DMS114 treated with DMSO at 0.1 percent for 48 hours (cell line): Measurements from ENCODE around the gene ARHGAP24.

Experiments used
- DNase-seq: peaks from one replicate; lab custom pipeline; 2025; ENCODE audit not compliant: unreplicated experiment; lab: John Stamatoyannopoulos, UW

The ARHGAP24 gene

DNA sequence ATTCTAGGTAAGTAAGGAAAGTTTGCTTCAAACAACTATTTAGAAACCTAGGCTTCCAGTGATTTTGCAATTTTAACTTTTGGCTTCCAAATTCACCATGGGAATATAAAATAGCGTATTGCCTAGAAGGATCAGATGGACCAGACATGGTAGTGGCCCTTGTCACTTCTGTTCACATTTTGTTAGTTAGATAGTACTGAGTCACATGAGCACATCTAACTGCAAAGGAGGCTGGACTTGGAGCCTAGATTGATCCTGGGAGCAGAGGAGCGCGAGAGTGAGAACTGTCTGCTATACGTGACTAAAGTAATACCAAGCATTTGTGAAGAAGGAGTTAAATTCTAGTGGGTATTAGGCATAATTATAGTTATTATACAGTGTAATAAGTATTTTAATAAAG is 102.4 kb downstream of the ARHGAP24 start:
- DNase-seq: no peak

- DNase-seq: no peak
Measured at GRCh38 chr4:85579942-85580341, 105.0 kb downstream of the ARHGAP24 start.

DNA sequence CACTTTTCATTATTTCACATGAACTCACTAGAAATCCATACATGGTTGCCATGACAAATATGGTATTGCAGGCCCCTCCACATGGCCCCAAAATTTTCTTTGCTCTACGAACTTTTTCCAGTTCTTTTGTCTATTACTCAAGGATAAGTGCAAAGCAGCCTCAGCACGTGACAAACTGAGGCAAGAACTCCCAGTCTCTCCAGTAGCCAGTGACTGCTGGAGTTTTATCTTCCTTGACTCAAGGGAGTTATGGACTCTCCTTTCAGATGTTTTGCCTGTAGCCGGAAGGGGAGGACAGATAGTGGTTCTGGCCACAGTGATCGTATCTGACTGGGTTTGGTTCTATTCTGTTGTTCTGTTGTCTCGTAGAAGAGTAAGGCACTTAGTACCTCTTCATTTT is 105.5 kb downstream of the ARHGAP24 start:
- no peak for DNase-seq

GRCh38 chr4:85587952-85588351 is 113.0 kb downstream of the ARHGAP24 start:
- no peak for DNase-seq

DNA sequence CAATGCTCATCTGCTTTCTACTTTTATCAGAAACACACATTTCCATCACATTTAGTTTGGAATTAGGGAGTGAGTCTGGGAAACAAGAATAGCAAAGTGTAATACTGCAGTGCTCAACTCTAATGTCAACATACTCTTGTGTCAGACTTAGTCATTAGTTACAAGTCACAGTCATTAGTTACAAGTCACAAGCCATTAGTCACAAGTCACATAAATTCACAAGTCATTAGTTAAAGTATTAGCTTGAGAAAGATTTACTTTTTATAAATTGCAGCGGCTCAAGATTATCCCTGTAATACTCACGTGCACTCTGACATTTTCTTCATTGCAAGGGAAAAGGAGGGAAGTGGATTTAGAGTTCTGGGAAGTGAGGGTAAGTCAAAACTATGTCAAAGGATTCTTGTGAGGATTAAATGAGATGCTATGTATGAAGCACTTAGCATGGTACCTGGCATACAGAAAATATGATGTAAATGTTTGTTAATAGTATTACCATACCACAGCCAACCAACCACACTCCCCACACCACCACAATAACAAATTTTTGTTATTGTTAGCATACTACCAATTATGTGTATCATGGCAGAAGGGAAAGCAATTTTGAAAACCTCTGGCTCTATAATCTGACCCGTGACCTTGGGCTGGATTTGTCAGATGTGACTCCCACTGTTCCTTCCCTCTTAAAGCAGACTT is 116.6 kb downstream of the ARHGAP24 start:
- DNase-seq: no peak

DNA sequence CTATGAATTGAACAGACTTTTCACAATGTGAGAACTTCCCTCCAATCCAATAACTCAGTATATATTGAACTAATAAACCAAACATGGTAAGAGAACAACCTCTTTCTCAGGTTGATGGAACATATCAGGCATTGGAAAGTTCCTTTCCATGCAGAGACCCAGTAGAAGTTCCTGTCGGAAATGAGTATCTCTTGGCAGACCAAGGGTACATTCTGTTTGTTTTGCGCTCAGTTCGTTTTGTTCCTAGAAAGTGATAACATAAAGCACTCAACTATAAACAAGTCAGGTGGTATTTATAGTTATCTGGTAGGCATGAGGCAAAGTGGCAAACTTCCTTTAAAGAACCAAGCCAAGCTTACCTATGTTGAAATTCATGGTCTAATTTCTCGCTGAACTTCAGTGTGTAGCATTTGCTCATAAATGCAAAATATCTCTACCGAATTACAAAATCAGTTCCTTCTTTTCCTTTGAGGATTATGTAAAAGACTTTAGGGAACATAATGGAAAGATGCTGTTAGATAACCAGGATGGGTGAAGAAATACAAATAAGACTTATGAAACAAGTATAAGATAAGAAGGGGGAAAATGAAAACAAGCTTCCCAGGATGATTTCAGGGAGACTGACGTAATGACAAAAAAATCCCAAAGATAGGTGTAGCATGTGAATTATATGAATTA is 120.3 kb downstream of the ARHGAP24 start:
- DNase-seq: no peak

- DNase-seq: no peak
Measured at GRCh38 chr4:85595796-85596559, 121.0 kb downstream of the ARHGAP24 start.

DNA sequence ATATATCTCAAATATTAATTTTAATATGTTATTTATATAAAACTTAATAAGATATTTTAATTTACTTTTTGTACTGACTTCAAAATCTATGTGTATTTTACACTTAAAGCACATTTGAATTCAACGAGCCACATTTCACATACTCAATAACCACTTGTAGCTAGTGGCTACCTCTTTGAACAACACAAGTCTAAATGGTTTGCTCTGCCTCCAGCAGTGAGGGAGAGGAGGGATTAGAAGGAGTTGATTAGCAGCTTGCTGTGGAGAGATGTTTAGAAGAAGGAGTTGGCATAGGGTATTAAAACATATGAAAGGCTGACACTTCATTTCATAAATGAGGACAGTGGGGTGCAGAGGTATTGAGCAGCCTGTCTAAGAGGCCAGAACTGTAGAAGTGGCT is 124.0 kb downstream of the ARHGAP24 start:
- no peak for DNase-seq

GRCh38 chr4:85600501-85600900 is 125.6 kb downstream of the ARHGAP24 start:
- no peak for DNase-seq

DNA sequence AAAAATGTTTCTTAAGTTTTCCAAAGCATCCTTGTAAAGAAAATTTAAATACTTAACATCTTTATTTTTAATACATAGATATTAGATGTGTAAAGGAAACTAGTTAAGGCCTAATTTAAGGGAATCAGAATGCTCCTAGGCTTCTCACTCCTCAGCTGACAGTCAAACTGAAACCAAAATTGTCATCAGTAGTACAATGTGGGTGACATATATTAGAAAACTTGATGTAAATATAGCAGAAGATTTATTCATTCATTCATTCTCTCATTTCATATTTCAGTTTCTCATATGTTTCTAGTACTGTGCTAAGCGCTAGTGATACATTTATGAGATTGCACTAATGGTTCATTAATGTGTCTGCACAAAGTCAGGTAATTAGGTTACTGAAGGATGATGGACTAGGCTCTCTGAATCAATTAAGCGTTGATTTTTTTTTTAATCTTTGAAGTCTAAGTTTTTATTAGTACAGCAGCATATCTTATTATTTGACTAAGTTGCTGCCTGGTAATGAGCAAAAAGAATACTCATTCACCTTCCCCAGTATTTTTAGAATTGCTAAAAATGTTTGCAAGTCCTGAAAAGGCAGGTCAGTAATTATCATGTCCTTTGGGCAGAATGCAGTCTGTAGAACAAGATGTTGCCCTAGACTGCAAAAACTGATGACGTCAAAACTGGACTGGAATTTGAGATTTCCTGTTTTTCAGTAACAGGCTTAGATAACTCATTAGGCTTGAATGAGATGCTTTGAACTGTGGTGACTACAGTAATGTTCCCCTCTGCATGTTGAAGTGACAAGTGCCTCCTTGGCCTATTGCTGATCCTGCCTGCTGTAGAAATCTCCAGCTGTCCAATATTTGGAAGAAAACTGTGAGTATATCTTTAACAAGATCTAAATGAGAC is 128.7 kb downstream of the ARHGAP24 start:
- no peak for DNase-seq

- no peak for DNase-seq
Measured at GRCh38 chr4:85606505-85606904, 131.6 kb downstream of the ARHGAP24 start.

DNA sequence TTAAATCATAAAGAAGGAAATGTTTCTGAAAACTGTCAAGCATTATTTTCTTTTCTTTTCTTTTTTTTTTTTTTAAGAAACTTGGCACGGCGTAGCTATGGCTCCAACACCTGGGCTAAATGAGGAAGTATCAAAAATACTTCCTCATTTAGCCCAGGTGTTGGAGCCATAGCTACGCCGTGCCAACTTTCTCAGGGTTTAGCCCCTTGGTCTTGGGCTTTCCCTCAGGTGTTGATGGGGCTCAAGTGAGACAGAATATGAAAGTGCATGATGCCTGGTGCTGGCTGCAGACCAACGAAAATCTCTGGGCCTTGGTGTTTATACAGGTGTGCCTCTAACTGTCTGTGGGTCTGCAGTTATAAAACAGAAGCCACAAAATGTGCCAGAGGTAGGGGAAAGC is 132.7 kb downstream of the ARHGAP24 start:
- no peak for DNase-seq

DNA sequence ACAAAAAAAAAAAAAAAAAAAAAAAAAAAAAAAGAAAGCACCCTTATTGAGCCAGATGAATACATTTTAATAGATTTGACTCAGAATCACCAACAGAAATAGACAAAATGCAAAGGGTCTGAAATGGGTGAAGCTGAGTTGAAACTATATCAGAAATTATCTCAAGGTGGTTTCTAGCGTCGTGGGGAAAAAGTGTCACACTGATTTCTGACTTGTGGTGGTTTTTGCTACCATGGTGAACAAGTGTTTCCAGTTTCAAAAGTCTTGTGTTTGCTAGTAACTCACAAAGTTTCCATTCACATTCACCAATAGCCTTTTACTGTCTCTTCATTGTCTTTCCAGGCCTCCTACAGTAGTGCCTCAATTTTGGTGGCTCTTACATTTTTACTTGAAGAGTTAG is 135.5 kb downstream of the ARHGAP24 start:
- no peak for DNase-seq

DNA sequence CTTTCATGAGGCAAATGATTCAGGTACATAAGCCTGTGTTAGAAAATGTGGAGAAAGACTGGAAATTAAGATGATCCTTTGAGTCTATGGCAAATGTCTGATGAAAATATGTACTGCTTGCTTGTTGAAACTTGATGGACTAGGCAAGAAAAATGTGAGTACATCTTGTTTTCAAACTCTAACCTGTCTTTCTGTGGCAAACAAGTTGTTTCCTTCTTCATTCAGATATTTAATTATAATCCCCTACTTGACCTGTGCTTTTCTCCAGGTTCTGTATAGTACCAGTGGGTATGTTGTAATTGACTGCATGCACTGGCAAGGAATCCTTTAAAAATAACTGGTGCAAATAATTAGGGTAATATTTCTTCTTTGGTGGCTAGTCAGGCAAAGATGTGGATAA is 136.7 kb downstream of the ARHGAP24 start:
- DNase-seq: no peak

DNA sequence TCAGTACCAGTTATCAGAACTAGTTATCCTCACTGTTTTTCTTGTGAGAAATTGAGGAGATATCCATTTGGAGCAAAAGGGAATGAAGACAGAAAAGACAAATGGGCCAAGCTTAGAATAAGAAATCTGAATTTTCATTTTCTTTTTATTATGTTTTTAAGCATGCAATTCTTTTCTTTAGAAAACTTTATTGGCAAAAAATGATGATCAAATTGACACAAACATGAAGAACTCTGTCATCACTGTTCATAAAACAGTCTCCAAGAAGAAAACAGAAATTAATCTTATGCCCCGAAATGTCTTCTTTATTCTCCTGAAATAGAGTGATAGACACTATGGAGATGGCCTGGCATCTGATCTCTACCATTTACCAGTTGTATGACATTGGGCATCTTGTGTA is 139.0 kb downstream of the ARHGAP24 start:
- DNase-seq: no peak

- no peak for DNase-seq
Measured at GRCh38 chr4:85615952-85616351, 141.0 kb downstream of the ARHGAP24 start.

DNA sequence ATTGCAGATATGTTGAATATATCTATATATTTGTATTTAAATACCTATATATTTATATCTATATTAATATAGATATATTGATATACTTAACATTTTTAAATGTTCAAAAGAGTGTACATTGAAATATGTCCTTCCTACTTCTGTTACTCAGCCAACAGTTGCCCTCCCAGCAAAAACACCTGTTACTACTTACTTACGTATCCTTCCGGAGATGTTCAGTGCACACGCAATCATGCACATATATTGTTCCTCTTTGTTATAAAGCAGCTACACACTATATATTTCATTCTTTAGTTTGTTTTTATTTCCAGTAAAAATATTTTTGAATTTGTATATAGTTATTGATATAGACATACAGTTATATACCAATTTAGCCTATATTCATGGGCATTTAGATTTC is 142.3 kb downstream of the ARHGAP24 start:
- DNase-seq: no peak

DNA sequence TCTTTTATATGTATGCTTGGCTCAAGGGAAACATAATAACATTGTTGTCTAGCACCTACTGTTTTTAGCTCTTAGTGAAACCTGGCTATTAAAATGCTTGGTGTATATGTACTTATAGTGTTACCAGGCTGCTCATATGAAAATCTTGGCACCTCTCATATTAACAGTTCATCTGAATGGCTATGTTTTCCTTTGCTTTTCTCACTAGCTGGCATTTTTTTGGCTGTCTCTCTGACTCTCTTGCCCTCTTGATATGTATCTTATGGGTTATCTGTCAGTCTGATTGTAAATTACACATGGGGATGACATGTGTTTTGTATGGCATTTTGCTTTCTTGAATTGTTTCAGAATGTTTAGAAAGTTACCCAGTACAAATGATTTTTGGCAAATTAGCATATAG is 158.0 kb downstream of the ARHGAP24 start:
- DNase-seq: no peak

DNA sequence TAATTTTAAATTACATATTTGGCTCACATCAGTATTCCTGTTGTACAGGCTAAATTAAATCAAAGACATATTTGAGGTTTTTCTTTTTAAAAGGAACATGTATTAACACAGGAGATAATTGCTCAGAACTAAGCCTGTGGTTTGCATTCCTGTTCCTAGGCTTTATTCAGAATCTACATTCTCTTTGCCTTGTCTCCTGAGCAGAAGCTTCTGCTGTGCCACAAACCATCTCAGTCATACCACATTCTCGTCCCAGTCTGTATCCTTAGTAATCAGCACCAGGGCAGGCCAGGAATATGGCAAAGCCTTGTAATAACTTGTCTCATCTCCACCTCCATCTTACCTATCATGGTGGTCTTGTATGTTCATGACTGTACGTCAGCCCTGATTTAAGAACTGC is 162.8 kb downstream of the ARHGAP24 start:
- DNase-seq: no peak

GRCh38 chr4:85639946-85640345 is 165.0 kb downstream of the ARHGAP24 start:
- DNase-seq: no peak
